Measurements from ENCODE around the gene CD22.
"Not testable (repeated sequence)": the region's sequence is repeated elsewhere in the genome, so short reads cannot be mapped to it uniquely, and the experiment has no call there.

The CD22 gene

GRCh38 chr19:35345671-35346111 is 16.7 kb downstream of the CD22 start:
- no peak for DNase-seq

- peak; percentile 63 for DNase-seq
Observed at GRCh38 chr19:35346193-35347052, 17.4 kb downstream of the CD22 start.

GRCh38 chr19:35347171-35347929 is 18.4 kb downstream of the CD22 start, which contains the start of gene FFAR1:
TSS of gene FFAR1 (plus strand) at chr19:35347902. CDS start at chr19:35351552, 3,650 bp downstream.
- DNase-seq = peak; percentile 82

- DNase-seq = no peak
Observed at GRCh38 chr19:35347930-35348298, 18.9 kb downstream of the CD22 start.

- DNase-seq = no peak
Observed at GRCh38 chr19:35348911-35349611, 20.1 kb downstream of the CD22 start.

GRCh38 chr19:35349614-35350521 is 20.9 kb downstream of the CD22 start:
- no peak for DNase-seq

GRCh38 chr19:35350591-35350990 is 21.6 kb downstream of the CD22 start:
- no peak for DNase-seq

- no peak for DNase-seq
Observed at GRCh38 chr19:35351411-35352176, 22.6 kb downstream of the CD22 start.

- no peak for DNase-seq
Observed at GRCh38 chr19:35352177-35352447, 23.1 kb downstream of the CD22 start.

GRCh38 chr19:35352448-35353304 is 23.7 kb downstream of the CD22 start:
- DNase-seq = peak; percentile 87

GRCh38 chr19:35353635-35354034 is 24.6 kb downstream of the CD22 start:
- DNase-seq = peak; percentile 59

GRCh38 chr19:35354898-35355297 is 25.9 kb downstream of the CD22 start:
- DNase-seq = no peak

- DNase-seq = no peak
Observed at GRCh38 chr19:35355791-35356460, 26.9 kb downstream of the CD22 start.

GRCh38 chr19:35357867-35358573 is 29.0 kb downstream of the CD22 start, which contains the start of gene FFAR3:
TSS of gene FFAR3 (plus strand) at chr19:35358460. CDS start at chr19:35358891, 431 bp downstream.
- peak; percentile 73 for DNase-seq

- not testable (repeated sequence) for DNase-seq
Observed at GRCh38 chr19:35358834-35359233, 29.8 kb downstream of the CD22 start.

- DNase-seq = not testable (repeated sequence)
Observed at GRCh38 chr19:35359395-35359794, 30.4 kb downstream of the CD22 start.

- not testable (repeated sequence) for DNase-seq
Observed at GRCh38 chr19:35360081-35360480, 31.1 kb downstream of the CD22 start.

- DNase-seq = no peak
Observed at GRCh38 chr19:35360880-35361420, 32.0 kb downstream of the CD22 start.

Measured in hematopoietic multipotent progenitor cell treated with erythropoietin and hydrocortisone succinate and interleukin-3 and kit ligand, for 4 days (in vitro differentiated cells).